COLO668 (cell line): Measurements from ENCODE around the gene NANS.
"Not testable (repeated sequence)": the region's sequence is repeated elsewhere in the genome, so short reads cannot be mapped to it uniquely, and the experiment has no call there.

Experiments
- DNase-seq: peaks from one replicate; lab custom pipeline; 2025; ENCODE audit not compliant: unreplicated experiment; lab: John Stamatoyannopoulos, UW

NANS gene

GRCh38 chr9:98099346-98099745 lies 42.8 kb downstream of the NANS start:
- peak; percentile 25 for DNase-seq

- peak; percentile 47 for DNase-seq
Measured at GRCh38 chr9:98099898-98100297, 43.4 kb downstream of the NANS start.

- DNase-seq = no peak
Measured at GRCh38 chr9:98100456-98100855, 43.9 kb downstream of the NANS start.

GRCh38 chr9:98101416-98101815 lies 44.9 kb downstream of the NANS start:
- DNase-seq = no peak

- DNase-seq = peak; percentile 33
Measured at GRCh38 chr9:98101868-98102273, 45.3 kb downstream of the NANS start.

GRCh38 chr9:98104445-98104881 lies 47.9 kb downstream of the NANS start:
- no peak for DNase-seq

- no peak for DNase-seq
Measured at GRCh38 chr9:98105006-98105405, 48.5 kb downstream of the NANS start.

GRCh38 chr9:98107926-98108325 lies 51.4 kb downstream of the NANS start:
- DNase-seq = no peak

GRCh38 chr9:98108531-98109031 lies 52.0 kb downstream of the NANS start:
- DNase-seq = no peak

GRCh38 chr9:98109052-98109451 lies 52.5 kb downstream of the NANS start:
- DNase-seq = no peak

- not testable (repeated sequence) for DNase-seq
Measured at GRCh38 chr9:98117097-98117496, 60.6 kb downstream of the NANS start.

- peak; percentile 35 for DNase-seq
Measured at GRCh38 chr9:98117984-98118639, 61.6 kb downstream of the NANS start.

GRCh38 chr9:98118640-98119601 lies 62.4 kb downstream of the NANS start, which contains the start of gene TRIM14:
TSS of gene TRIM14 (minus strand) at chr9:98119222. CDS start at chr9:98119188, 34 bp downstream.
- DNase-seq = peak; percentile 86

GRCh38 chr9:98120476-98120875 lies 63.9 kb downstream of the NANS start:
- DNase-seq = no peak

GRCh38 chr9:98121058-98121457 lies 64.5 kb downstream of the NANS start:
- no peak for DNase-seq

GRCh38 chr9:98124091-98124490 lies 67.6 kb downstream of the NANS start:
- DNase-seq = not testable (repeated sequence)

GRCh38 chr9:98124637-98125426 lies 68.3 kb downstream of the NANS start:
- no peak for DNase-seq

GRCh38 chr9:98127226-98127625 lies 70.7 kb downstream of the NANS start:
- no peak for DNase-seq

- DNase-seq = no peak
Measured at GRCh38 chr9:98128316-98128715, 71.8 kb downstream of the NANS start.

GRCh38 chr9:98129451-98129881 lies 72.9 kb downstream of the NANS start:
- DNase-seq = no peak

- DNase-seq = not testable (repeated sequence)
Measured at GRCh38 chr9:98130060-98130459, 73.5 kb downstream of the NANS start.
